HG03025 (cell line): ENCODE results near the gene APCDD1.

ENCODE experiments used
- ATAC-seq: cut with Tn5 transposase; IDR thresholded peaks from one replicate; pipeline ENCODE4 v1.9.1; 2021; ENCODE audit warnings: mild to moderate bottlenecking, moderate library complexity; ENCODE audit not compliant: unreplicated experiment, low FRiP score

Gene APCDD1

GRCh38 chr18:10430677-10431076 lies 23.8 kb upstream of the APCDD1 start:
- ATAC-seq, result no peak

- ATAC-seq, result no peak
Observed at GRCh38 chr18:10431680-10432079, 22.8 kb upstream of the APCDD1 start.

- ATAC-seq, result no peak
Observed at GRCh38 chr18:10432781-10433180, 21.7 kb upstream of the APCDD1 start.

- ATAC-seq, result no peak
Observed at GRCh38 chr18:10436160-10436559, 18.3 kb upstream of the APCDD1 start.

- ATAC-seq, result no peak
Observed at GRCh38 chr18:10437837-10438236, 16.6 kb upstream of the APCDD1 start.

- ATAC-seq, result no peak
Observed at GRCh38 chr18:10439898-10440297, 14.5 kb upstream of the APCDD1 start.

- no peak for ATAC-seq
Observed at GRCh38 chr18:10440884-10441283, 13.6 kb upstream of the APCDD1 start.

GRCh38 chr18:10441472-10441871 lies 13.0 kb upstream of the APCDD1 start:
- ATAC-seq, result no peak

- ATAC-seq, result no peak
Observed at GRCh38 chr18:10442551-10442971, 11.9 kb upstream of the APCDD1 start.

GRCh38 chr18:10443001-10443400 lies 11.4 kb upstream of the APCDD1 start:
- ATAC-seq, result no peak

GRCh38 chr18:10444314-10445006 lies 10.0 kb upstream of the APCDD1 start:
- ATAC-seq, result no peak

GRCh38 chr18:10449396-10449795 lies 5.0 kb upstream of the APCDD1 start:
- ATAC-seq, result no peak

- no peak for ATAC-seq
Observed at GRCh38 chr18:10450986-10451385, 3.4 kb upstream of the APCDD1 start.

- no peak for ATAC-seq
Observed at GRCh38 chr18:10453261-10453805, 1.1 kb upstream of the APCDD1 start.

- ATAC-seq, result no peak
Observed at GRCh38 chr18:10454681-10455557, 484 bp downstream of the APCDD1 start.

- ATAC-seq, result no peak
Observed at GRCh38 chr18:10455726-10456453, 1.5 kb downstream of the APCDD1 start.

- ATAC-seq, result no peak
Observed at GRCh38 chr18:10456718-10457117, 2.3 kb downstream of the APCDD1 start.

- no peak for ATAC-seq
Observed at GRCh38 chr18:10457128-10457527, 2.7 kb downstream of the APCDD1 start.

- ATAC-seq, result no peak
Observed at GRCh38 chr18:10457767-10458166, 3.3 kb downstream of the APCDD1 start.

GRCh38 chr18:10458691-10459090 lies 4.3 kb downstream of the APCDD1 start:
- no peak for ATAC-seq

- ATAC-seq, result no peak
Observed at GRCh38 chr18:10459587-10459986, 5.2 kb downstream of the APCDD1 start.
